Colonic mucosa (tissue), 4 donors: ENCODE measurements around the gene GMFB. TPM values are rescaled to one million over a fixed set of nuclear protein-coding genes. Genes with fewer than 3 reads are reported as not detected.
A peak's percentile ranks its signal among the peaks of the same experiment; 100 is the strongest.

ENCODE experiments used
- DNase-seq: peaks from one replicate; pipeline ENCODE4 v3.0.0-alpha.2; 2020
- H3K27ac ChIP-seq: fragments of 200-600 bp; one replicate; pipeline ENCODE4 v1.8.0; 2021
- H3K27me3 ChIP-seq: fragments of 200-600 bp; one replicate; pipeline ENCODE4 v1.8.0; 2021
- H3K36me3 ChIP-seq: fragments of 200-600 bp; one replicate; pipeline ENCODE4 v1.8.0; 2021
- H3K4me1 ChIP-seq: fragments of 200-600 bp; one replicate; pipeline ENCODE4 v1.8.0; 2021; ENCODE audit warnings: mild to moderate bottlenecking
- H3K4me3 ChIP-seq: fragments of 200-600 bp; one replicate; pipeline ENCODE4 v1.8.0; 2021
- H3K9ac ChIP-seq, 2 donors: one replicate each; pipeline ENCODE4 v1.7.0; 2013; ENCODE audit warnings: control low read depth in 2 of 2, low read depth in 2 of 2, low read length in 2 of 2
- H3K9me3 ChIP-seq: fragments of 200-600 bp; one replicate; pipeline ENCODE4 v1.8.0; 2021
- CTCF ChIP-seq: fragments of 200-600 bp; IDR thresholded peaks from one replicate; pipeline ENCODE4 v1.8.0; 2022; ENCODE audit warnings: antibody characterized with exemption, mild to moderate bottlenecking
- intact Hi-C: fragments of 100-400 bp; cut with DNase I; formaldehyde crosslinking; loops from one replicate; pipeline ENCODE4 v1.14.1; 2022
- total RNA-seq, 2 donors: library from RNA; stranded (reverse); fragmentation: NEBNext Ultra II Directional in 1 of 2; extraction: Animal tissue kit (Norgen Biotek cat#: 25700) in 1 of 2; gene quantifications; one replicate each; pipeline ENCODE4 v1.2.1, GENCODE V29; 2021
- donor health status: healthy.
- donor health status: DM: no; HTN: no; CAD: no.
- donor health status: DM: no; HTN: no; CAD: no.

Gene GMFB
- total RNA-seq: 10 to 100 TPM; 67.8 to 85.7 TPM

DNA sequence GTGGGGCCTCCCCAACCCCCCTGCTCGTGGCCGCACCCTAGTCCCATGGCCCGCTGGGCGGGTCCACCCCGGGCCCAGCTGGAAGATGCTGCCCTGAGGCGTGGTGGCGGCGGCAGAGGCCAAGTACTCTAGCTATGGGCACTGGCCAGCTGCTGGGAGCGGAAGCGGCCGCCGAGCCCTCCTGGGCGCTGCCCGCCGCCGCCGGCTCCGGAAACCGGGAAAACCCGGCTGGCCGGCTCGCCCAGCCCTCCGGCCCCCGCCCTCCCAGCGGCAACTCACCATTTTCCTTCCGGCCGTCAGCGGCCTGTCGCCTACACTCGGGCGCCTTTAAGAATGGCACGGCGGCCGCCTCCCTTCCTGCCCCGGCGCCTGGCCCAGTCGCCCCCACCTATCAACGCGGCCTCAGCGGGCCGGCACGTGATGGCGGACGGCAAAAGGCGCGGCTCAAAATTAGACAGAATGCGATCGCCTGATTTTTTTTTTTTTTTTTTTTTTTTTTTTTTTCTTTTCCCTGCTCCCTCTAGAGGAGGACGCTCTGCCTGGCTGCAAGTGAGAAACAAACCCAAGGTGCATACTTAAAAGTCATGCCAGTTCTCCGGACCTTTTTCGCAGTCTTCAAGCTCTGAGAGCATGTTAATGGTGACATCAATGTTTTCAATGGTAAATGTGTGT lies at the start of gene GMFB:
Gene GMFB (minus strand): TSS at position 335 of the 672 bp plus-strand sequence. CDS start 53 bp downstream, at position 282.
- Histone ChIP-seq H3K36me3 (no peaks in the 10 kb centered on the region), H3K27ac (peak within 1 kb of the TSS; percentile 97), H3K9me3 (no peaks in the 10 kb centered on the region), H3K4me1 (peaks cover 8% of the 10 kb centered on the region), H3K9ac (peak within 1 kb of the TSS; percentile 94 to 99), H3K4me3 (peak within 1 kb of the TSS; percentile 83), H3K27me3 (no peaks in the 10 kb centered on the region)
- intact Hi-C loops: no loop called here
- no peak for TF ChIP-seq CTCF
- DNase-seq: peak; percentile 93

GRCh38 chr14:54538055-54538454 lies 49.3 kb upstream of the GMFB start:
- Histone ChIP-seq H3K4me3 (no peak overlapping the region), H3K9me3 (no peaks in the 10 kb centered on the region), H3K27ac (no peak overlapping the region), H3K4me1 (no peaks in the 10 kb centered on the region), H3K9ac (no peak overlapping the region), H3K36me3 (no peaks in the 10 kb centered on the region), H3K27me3 (no peaks in the 10 kb centered on the region)
- TF ChIP-seq CTCF: no peak
- intact Hi-C loops: no loop called here
- no peak for DNase-seq

DNA sequence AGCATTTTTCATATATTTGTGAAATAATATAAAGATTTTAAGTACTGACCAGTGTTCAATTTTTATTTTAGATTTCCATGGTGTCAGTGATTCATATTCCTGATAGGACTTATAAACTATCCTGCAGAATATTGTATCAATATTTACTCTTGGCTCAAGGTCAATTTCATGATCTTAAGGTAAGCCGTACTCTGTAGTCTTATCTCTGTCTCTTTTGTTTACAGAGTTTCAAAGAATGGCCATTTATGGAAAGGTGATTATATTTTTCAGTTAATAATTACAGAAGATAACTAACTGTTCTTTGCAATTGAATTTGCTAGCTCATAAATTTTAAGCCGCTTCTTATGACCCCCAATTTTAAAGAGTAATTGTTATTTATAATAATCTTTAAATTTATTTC lies 48.9 kb upstream of the GMFB start:
- Histone ChIP-seq H3K4me1 (no peaks in the 10 kb centered on the region), H3K27ac (no peak overlapping the region), H3K4me3 (no peak overlapping the region), H3K9ac (no peak overlapping the region), H3K27me3 (no peaks in the 10 kb centered on the region), H3K9me3 (no peaks in the 10 kb centered on the region), H3K36me3 (no peaks in the 10 kb centered on the region)
- DNase-seq: no peak
- no peak for TF ChIP-seq CTCF
- intact Hi-C loops: no loop called here

- Histone ChIP-seq H3K36me3 (no peaks in the 10 kb centered on the region), H3K4me1 (no peaks in the 10 kb centered on the region), H3K27ac (no peak overlapping the region), H3K9ac (no peak overlapping the region), H3K9me3 (no peaks in the 10 kb centered on the region), H3K4me3 (no peak overlapping the region), H3K27me3 (no peaks in the 10 kb centered on the region)
- DNase-seq: no peak
- no peak for TF ChIP-seq CTCF
- intact Hi-C loops: no loop called here
Observed at GRCh38 chr14:54535646-54536045, 46.9 kb upstream of the GMFB start.

DNA sequence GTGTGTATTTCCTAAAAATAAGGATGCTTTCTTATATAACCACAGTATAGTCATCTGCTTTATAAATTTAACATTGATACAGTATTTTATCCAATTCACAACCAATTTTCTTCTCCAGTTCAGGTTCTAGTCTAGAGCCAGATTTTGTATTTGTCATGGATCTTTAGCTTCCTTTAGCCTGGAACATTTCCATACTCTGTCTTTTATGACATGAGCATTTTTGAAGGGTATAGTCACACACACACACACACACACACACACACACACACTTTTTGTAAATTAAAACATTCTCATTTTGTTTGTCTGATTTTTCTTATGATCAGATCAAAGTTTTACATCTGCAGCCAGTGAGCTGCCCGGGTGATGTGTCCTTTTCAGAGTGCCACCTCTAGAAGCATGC lies 46.3 kb upstream of the GMFB start:
- no peak for TF ChIP-seq CTCF
- Histone ChIP-seq H3K9ac (no peak overlapping the region), H3K27me3 (no peaks in the 10 kb centered on the region), H3K4me1 (peaks cover under 1% of the 10 kb centered on the region), H3K4me3 (no peak overlapping the region), H3K9me3 (no peaks in the 10 kb centered on the region), H3K36me3 (no peaks in the 10 kb centered on the region), H3K27ac (no peak overlapping the region)
- no peak for DNase-seq
- intact Hi-C loops: no loop called here
